HTERT RPE-1 (cell line): Measurements from ENCODE around the gene VWA2.
"Not testable (repeated sequence)": the region's sequence is repeated elsewhere in the genome, so short reads cannot be mapped to it uniquely, and the experiment has no call there.

ENCODE experiments used
- in situ Hi-C: fragments of 300-500 bp; cut with MboI; formaldehyde crosslinking; loops from 4 replicates; pipeline ENCODE4 v1.14.3; 2020; ENCODE audit warnings: low sequenced_read_pairs

VWA2 gene

GRCh38 chr10:114313866-114314265, 74.8 kb downstream of the VWA2 start:
- in situ Hi-C loops: no loop called here

DNA sequence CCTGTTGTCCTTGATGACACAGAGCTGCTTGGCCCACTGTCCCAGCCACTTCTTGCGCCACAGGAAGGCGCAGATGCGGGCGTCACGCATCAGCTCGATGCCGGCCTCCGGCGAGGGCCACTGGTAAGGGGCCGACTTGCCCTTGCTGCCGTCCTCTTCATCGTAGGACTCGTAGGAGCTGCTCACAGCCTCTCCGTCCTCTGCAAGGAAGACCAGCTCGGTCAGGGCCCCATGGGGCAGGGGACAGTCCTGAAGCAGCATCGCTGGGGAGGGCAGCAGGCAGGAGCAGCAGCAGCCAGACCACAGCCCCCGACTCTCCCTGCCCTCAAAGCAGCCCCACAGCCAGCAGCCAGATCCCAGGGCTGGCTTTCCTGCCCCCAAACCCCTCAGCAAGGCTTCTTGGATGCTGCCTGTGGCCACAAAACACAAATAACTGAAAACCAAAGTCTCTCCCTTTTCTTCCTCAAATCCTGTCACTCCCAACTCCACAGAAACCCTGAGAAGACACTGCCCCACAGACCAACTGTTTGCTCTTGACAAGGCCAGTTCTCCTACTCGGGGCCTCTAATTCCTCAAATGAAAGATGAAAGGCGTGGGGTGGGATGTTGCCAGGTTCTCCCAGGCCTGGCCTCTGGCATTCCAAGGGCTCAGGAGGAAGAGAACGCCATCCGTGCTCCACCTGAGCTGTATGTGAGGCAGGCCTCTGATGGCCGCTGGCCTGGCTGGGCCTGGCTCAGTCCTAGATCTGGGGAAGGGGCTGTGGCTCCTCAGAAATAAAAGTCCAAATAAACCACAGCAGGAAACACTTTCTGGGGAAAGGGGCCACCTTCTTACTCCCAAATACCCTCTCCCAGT, 76.7 kb downstream of the VWA2 start:
- in situ Hi-C loops: no loop called here

- in situ Hi-C loops: no loop called here
Observed at GRCh38 chr10:114316744-114317143, 77.7 kb downstream of the VWA2 start.

- in situ Hi-C loops: no loop called here
Observed at GRCh38 chr10:114319406-114320248, 80.6 kb downstream of the VWA2 start.

DNA sequence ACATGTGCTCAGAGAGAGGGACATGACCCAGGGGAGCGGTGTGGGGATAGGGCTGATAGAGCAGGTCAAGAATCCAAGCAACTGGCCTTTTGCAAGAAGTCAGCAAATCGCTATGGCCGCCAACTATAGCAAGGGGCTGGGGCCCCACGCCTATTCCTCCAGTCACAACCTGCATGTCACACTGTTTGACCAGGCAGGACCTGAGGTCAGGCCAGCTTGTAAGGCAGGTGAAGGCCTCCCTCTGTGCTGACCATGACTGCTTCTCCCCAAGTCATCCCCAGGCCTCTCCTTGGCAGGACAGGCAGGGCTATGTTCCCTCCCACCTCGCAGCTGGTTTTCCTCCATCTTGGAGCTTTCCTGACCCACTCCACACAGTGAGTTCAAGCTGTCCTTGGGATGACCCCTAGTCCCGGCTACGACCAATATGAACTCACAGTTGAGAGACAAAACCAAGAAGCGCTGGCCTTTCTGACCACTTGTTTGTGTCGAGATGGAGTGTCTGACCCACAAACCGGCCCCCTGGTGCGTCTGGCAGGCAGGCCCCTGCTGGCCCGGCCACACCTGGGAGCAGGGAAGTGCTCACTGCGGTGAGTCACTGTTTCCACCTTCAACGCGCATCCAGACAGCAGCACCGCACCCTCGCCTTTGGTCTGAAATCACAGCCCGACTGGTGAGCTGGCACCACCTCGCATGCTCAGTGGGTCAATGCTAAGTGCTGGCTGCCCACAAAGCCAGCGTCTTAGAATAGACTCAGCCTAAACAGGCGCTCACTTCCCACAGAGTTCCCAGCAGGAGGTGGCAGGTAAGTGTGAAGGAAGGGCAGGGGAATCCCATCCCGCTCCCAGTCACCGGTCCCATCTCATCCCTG, 81.4 kb downstream of the VWA2 start:
- in situ Hi-C loops: no loop called here

GRCh38 chr10:114322344-114322743, 83.3 kb downstream of the VWA2 start:
- in situ Hi-C loops: no loop called here

- in situ Hi-C loops: no loop called here
Observed at GRCh38 chr10:114323023-114323422, 84.0 kb downstream of the VWA2 start.

DNA sequence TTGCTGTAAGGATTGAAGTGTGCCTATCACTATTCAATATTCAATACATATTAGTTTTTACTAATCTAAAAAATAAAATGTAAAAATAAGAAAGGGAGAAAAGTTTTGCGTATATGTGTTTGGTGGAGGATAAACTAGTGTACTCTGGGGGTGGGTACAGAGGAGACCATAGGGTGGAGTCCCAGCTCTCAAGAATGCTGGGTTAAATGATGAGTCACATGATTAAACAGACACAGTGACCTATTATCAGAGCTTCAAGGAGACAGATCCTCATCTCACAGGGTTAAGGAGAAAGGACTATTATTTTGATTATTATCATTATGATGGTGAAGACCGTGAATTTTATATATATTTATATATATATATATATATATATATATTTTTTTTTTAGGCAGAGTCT, 87.7 kb downstream of the VWA2 start:
- in situ Hi-C loops: no loop called here

DNA sequence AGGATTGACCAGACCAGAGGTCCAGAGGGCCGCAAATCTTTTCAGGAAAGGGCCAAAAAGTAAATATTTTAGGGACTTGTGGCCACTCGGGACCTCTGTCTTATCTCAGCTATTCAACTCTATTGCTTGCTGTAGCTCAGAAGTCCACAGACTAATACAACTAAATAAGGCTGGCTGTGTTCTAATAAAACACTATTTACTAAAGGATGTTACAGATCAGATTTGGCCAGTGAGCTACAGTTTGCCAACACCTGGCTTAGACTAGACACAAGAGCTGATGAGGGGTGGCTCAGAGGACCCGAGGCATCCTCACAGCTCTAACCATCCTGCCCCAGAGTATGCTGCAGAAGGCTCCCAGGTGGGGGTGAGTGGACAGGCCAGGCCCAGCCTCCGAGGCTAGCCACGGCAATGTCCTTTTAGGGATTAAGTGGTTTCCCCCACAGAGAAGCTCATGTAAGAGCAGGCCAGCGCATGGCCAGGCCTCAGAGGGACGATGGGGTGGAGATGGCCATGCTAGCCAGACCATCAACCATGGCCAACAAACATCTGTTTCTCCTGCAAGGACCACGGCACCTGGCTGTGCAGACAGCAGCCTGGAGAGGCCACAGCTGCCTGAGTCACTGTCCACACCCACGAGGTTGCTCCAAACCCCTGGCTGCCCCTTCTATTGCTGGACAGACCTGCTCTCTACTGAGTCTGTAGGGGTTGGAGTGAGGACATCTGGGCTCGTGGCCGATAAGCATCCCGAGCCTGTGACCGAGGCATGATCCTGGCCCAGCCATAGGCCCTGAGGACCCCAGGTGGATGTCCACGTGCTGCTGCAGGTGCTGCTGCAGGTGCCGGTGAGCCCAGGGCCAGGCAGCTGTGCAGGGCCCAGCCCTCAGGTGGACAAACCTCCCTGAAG, 88.7 kb downstream of the VWA2 start:
- in situ Hi-C loops: no loop called here

DNA sequence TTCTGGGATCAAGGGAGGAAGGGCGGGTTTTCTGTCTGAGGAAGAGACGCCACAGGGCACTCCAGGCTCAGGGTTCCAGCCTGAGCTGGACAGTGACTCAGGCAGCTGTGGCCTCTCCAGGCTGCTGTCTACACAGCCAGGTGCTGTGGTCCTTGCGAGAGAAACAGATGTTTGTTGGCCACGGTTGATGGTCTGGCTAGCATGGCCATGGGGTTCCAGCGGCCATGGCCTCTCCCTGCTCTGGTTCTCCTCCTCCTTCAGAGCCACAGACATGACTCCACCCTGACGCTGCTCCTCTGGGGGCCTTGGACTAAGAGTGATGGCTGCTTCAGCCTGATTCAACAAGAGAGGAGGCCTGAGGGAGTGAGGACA, 89.4 kb downstream of the VWA2 start:
- in situ Hi-C loops: no loop called here

DNA sequence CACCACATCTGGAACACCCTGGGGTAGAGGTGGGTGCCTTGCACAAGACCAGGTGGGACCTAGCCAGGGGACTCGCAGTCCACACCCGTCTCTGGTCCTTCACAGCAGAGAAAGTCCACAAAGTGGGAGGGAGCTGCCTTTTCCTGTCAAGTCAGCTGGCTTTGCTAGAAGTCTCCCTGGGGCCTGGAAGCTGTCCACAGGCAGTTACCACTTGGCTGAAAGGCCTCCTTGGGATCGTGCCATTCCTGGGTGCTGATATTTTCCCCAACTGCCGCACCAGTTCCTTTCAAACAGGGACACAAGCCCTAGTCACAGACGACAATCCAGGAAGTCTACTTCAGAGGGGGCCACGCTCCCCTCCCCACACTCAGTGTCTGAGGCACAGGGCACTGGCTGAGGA, 89.8 kb downstream of the VWA2 start:
- in situ Hi-C loops: no loop called here

DNA sequence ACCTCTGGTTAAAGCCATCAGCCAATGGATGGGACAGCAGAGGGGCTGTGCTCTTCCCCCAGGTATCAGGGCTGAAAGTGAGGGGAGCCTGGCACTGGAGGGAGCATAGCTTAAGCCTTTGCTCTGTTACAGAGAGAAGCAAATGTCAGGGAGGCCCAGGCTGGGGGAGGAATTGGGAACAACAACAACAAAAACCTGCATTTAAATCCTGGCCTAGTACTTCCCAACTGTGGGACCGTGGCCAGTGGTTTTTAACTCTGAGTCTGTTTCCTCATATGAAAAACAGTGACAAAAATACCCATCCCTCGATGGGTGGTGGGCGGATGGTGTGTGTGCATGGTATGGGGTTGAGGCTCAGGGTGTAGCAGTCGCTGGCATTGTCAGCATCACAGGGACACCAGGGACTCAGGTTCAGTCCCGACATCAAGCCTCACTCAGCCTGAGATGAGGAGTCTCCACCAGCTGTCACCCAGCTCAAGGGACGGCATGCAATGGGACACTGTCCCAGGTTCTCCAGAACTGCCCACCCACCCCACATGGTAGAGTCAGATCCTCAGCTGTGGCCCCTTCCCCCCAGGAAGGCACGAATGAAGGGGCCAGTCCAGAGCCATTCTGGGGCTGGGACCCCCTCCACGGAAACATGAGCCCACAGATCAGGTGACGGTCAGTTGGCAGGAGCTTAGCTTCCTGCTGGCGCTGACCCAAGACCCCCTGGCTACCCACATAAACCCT, 90.7 kb downstream of the VWA2 start:
- in situ Hi-C loops: no loop called here

- in situ Hi-C loops: no loop called here
Observed at GRCh38 chr10:114332301-114333192, 93.5 kb downstream of the VWA2 start.

DNA sequence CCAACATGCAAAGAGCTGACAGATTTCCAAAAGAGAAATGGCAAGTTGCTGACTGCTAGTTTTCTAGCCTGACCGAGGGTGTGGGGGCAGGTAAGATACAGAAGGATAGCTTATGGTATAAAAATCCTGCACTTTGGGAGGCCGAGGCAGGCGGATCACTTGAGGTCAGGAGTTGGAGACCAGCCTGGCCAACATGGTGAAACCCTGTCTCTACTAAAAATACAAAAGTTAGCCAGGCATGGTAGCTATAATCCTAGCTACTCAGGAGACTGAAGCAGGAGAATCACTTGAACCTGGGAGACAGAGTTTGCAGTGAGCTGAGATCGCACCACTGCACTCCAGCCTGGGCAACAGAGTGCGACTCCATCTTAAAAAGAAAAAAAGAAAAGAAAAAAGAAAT, 94.4 kb downstream of the VWA2 start:
- in situ Hi-C loops: not testable (repeated sequence)

- in situ Hi-C loops: no loop called here
Observed at GRCh38 chr10:114334301-114334700, 95.2 kb downstream of the VWA2 start.

- in situ Hi-C loops: no loop called here
Observed at GRCh38 chr10:114335614-114336013, 96.6 kb downstream of the VWA2 start.

DNA sequence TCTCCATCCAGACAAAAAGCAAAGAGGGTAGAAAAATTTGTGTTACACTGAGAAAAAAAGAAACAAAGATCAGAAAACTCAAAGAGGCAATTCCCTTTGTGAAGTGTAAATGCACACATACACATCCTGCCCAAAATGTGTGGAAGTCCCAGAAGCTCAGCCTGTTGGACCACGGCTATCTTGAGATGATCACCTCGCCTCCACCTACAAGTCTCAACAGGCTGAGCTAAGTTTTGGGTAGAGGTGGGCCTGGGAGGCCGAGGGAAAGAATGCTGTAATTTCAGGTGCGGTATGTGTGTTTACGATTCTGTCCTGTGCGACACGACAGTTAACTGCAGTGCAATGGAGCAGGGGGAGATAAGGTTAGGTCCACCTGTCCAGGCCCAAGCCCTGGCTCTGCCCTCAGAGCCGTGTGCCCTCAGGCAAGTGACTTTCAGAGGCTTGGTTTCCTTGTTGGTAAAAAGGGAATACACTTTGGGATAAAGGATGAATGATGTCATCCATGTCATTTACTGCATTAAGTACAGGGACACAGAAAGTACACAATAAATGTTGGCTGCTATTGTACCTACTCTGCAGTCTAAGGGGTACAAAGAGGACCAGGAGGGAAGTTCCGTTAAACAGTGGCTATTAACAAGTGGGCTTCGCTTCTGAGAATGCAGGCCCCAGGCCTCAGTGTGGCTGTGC, 97.9 kb downstream of the VWA2 start:
- in situ Hi-C loops: no loop called here
